Natural killer cell (primary cell): ENCODE data around the gene FZD2. TPM values are rescaled to one million over a fixed set of nuclear protein-coding genes. Genes with fewer than 3 reads are reported as not detected.

Experiments
- ATAC-seq, 3 donors: fragments of 150-1000 bp in 2 of 3; fragments of 200-7000 bp in 1 of 3; cut with Tn5 transposase; 1 replicate in 1 of 3; 2 replicates in 2 of 3; pipeline ENCODE4 v1.10.0; 2021; ENCODE audit warnings: mild to moderate bottlenecking in 2 of 3, moderate library complexity in 2 of 3
- DNase-seq, 2 donors: peaks; one replicate each; pipeline versions ENCODE4 v3.0.0 to v3.0.0-alpha.2; 2013 to 2021; ENCODE audit warnings: mixed read lengths in 1 of 2
- H3K27ac ChIP-seq: one replicate; pipeline ENCODE4 v1.5.1; 2013; ENCODE audit warnings: mild to moderate bottlenecking, low read length
- H3K27me3 ChIP-seq: one replicate; pipeline ENCODE4 v1.6.1; 2013; ENCODE audit warnings: low read length; ENCODE audit not compliant: control insufficient read depth, insufficient read depth
- H3K36me3 ChIP-seq: one replicate; pipeline ENCODE4 v1.6.1; 2013; ENCODE audit warnings: low read length; ENCODE audit not compliant: control insufficient read depth, insufficient read depth
- H3K4me1 ChIP-seq: one replicate; pipeline ENCODE4 v1.6.1; 2013; ENCODE audit warnings: low read length; ENCODE audit not compliant: control insufficient read depth, insufficient read depth
- H3K4me3 ChIP-seq: one replicate; pipeline ENCODE4 v1.5.1; 2013; ENCODE audit warnings: low read length
- H3K9me3 ChIP-seq: one replicate; pipeline ENCODE4 v1.6.1; 2013; ENCODE audit warnings: low read length; ENCODE audit not compliant: control insufficient read depth, insufficient read depth
- H3K27ac Mint-ChIP-seq, 2 donors: one replicate each; pipeline ENCODE4 v1.8.0; 2022; ENCODE audit warnings: mild to moderate bottlenecking in 2 of 2, mixed read lengths in 2 of 2, moderate library complexity in 1 of 2
- H3K27me3 Mint-ChIP-seq, 2 donors: one replicate each; pipeline ENCODE4 v1.8.0; 2022; ENCODE audit warnings: low read depth in 2 of 2, mixed read lengths in 2 of 2
- H3K36me3 Mint-ChIP-seq: one replicate; pipeline ENCODE4 v1.8.0; 2022; ENCODE audit warnings: mixed read lengths
- H3K4me1 Mint-ChIP-seq, 2 donors: one replicate each; pipeline ENCODE4 v1.8.0; 2022; ENCODE audit warnings: mixed read lengths in 2 of 2
- H3K4me3 Mint-ChIP-seq: one replicate; pipeline ENCODE4 v1.8.0; 2022; ENCODE audit warnings: mild to moderate bottlenecking, moderate library complexity, mixed read lengths
- H3K9me3 Mint-ChIP-seq, 2 donors: one replicate each; pipeline ENCODE4 v1.8.0; 2022; ENCODE audit warnings: mixed read lengths in 2 of 2
- CTCF ChIP-seq: fragments of 200-600 bp; IDR thresholded peaks from one replicate; pipeline ENCODE4 v1.8.0; 2022; ENCODE audit warnings: antibody characterized with exemption
- WGBS: methylation state at CpG from one replicate; pipeline ENCODE4 v1.1.7; 2013; ENCODE audit warnings: missing lambda C conversion rate; ENCODE audit not compliant: insufficient coverage; 5-methylcytosine and 5-hydroxymethylcytosine counted together
- intact Hi-C: fragments of 100-400 bp; cut with micrococcal nuclease; formaldehyde crosslinking; loops from one replicate; pipeline ENCODE4 v1.14.2; 2022
- total RNA-seq, 4 donors: library from RNA; stranded (reverse); fragments of 120-200 nt in 1 of 4; gene quantifications; one replicate each; pipeline versions ENCODE4 v1.2.3 to v1.2.4, GENCODE V29; 2013 to 2022

Gene FZD2
- total RNA-seq, 3 donors from 2014 or later (not counting 1 experiment from before 2014, with no cell fraction given) = 0.27 to 0.55 (median 0.33) TPM

- no peaks in the 10 kb centered on the region for H3K36me3 ChIP-seq
- intact Hi-C loops = no loop called here
- H3K4me1 ChIP-seq = no peaks in the 10 kb centered on the region
- no peak for TF ChIP-seq CTCF
- WGBS = 86% methylated on average over 8 of the region's 10 CpGs
- Mint-ChIP-seq H3K4me1 (no peaks in the 10 kb centered on the region), H3K4me3 (no peak overlapping the region), H3K9me3 (no peaks in the 10 kb centered on the region), H3K27ac (no peak overlapping the region), H3K36me3 (no peaks in the 10 kb centered on the region), H3K27me3 (peaks cover 0 to 4% of the 10 kb centered on the region in 2 donors)
- DNase-seq (no peak), ATAC-seq (no peak)
- no peaks in the 10 kb centered on the region for H3K9me3 ChIP-seq
- H3K27me3 ChIP-seq = no peaks in the 10 kb centered on the region
- no peak overlapping the region for H3K4me3 ChIP-seq
- no peak overlapping the region for H3K27ac ChIP-seq
Measured at GRCh38 chr17:44604768-44605485, 47.6 kb downstream of the FZD2 start.

- H3K27me3 ChIP-seq = no peaks in the 10 kb centered on the region
- Mint-ChIP-seq H3K36me3 (no peaks in the 10 kb centered on the region), H3K4me3 (no peak overlapping the region), H3K27me3 (peaks cover 0 to 7% of the 10 kb centered on the region in 2 donors), H3K4me1 (no peaks in the 10 kb centered on the region), H3K9me3 (no peaks in the 10 kb centered on the region), H3K27ac (no peak overlapping the region)
- H3K4me3 ChIP-seq = no peak overlapping the region
- WGBS = 92% methylated on average over 11 of the region's 11 CpGs
- DNase-seq (no peak), ATAC-seq (no peak)
- no peak for TF ChIP-seq CTCF
- H3K4me1 ChIP-seq = no peaks in the 10 kb centered on the region
- H3K36me3 ChIP-seq = no peaks in the 10 kb centered on the region
- intact Hi-C loops = no loop called here
- H3K9me3 ChIP-seq = no peaks in the 10 kb centered on the region
- no peak overlapping the region for H3K27ac ChIP-seq
Measured at GRCh38 chr17:44606658-44607057, 49.4 kb downstream of the FZD2 start.

GRCh38 chr17:44607836-44608690, 50.8 kb downstream of the FZD2 start:
- Histone ChIP-seq H3K27ac (no peak overlapping the region), H3K27me3 (no peaks in the 10 kb centered on the region), H3K4me3 (no peak overlapping the region), H3K4me1 (no peaks in the 10 kb centered on the region), H3K36me3 (no peaks in the 10 kb centered on the region), H3K9me3 (no peaks in the 10 kb centered on the region)
- Mint-ChIP-seq H3K9me3 (no peaks in the 10 kb centered on the region), H3K4me3 (no peak overlapping the region), H3K27ac (no peak overlapping the region), H3K27me3 (peaks cover 0 to 7% of the 10 kb centered on the region in 2 donors), H3K4me1 (no peaks in the 10 kb centered on the region), H3K36me3 (no peaks in the 10 kb centered on the region)
- no peak for TF ChIP-seq CTCF
- WGBS = 85% methylated on average over 8 of the region's 10 CpGs
- intact Hi-C loops = no loop called here
- DNase-seq (no peak), ATAC-seq (peak in 1 of 3 donors; percentile 22)
